ENCODE results near the gene SMIM21.

Gene SMIM21

DNA sequence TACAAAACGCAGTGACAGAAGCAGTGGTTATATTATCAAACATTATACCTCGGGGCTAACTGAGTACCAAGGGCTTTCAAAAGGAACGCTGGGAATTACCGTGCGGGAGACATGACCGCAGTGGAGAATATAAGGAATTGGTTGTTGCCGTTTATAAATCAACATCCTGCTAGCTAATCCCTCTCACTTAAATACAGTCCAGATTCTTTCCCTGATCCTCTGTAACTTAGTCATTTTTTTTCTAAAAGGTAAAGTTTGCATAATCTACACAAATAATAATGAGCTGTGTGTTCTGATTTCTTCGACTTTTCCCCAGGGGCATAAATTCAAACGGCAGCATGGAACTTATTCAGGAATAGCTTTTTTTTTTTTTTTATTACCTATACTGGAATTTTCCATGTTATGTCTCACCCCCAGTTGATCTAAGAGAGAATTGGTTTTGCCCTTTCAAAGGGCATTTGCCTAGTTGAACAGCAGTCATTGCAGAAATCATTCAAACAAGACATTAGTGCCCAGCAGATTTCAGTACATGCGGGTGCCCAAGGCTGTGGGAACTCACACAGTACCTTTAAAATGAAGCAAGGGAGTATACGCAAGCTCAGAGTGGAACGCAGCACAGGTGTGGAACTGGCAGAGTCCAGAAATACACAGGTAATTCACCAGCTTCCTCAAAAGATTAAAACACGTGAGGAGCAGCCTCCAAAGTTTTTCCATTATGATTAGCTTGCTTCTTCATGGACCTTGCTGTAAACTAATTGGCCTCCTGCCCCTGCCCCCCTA, 63.9 kb downstream of the SMIM21 start:
- TF ChIP-seq, protein P1, sequence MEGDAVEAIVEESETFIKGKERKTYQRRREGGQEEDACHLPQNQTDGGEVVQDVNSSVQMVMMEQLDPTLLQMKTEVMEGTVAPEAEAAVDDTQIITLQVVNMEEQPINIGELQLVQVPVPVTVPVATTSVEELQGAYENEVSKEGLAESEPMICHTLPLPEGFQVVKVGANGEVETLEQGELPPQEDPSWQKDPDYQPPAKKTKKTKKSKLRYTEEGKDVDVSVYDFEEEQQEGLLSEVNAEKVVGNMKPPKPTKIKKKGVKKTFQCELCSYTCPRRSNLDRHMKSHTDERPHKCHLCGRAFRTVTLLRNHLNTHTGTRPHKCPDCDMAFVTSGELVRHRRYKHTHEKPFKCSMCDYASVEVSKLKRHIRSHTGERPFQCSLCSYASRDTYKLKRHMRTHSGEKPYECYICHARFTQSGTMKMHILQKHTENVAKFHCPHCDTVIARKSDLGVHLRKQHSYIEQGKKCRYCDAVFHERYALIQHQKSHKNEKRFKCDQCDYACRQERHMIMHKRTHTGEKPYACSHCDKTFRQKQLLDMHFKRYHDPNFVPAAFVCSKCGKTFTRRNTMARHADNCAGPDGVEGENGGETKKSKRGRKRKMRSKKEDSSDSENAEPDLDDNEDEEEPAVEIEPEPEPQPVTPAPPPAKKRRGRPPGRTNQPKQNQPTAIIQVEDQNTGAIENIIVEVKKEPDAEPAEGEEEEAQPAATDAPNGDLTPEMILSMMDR (conservative IDR thresholded peaks at IDR 0.05; ENCODE audit: low read depth): no peak
- H3K27ac ChIP-seq: no peak overlapping the region
- POLR2A ChIA-PET (ENCODE audit: low non-redundant PET): no interaction called here
- no peak for DNase-seq (ENCODE audit: low spot score)
- CTCF ChIA-PET: interaction anchor here (0.6 kb wide), 1 partner anchor 453 kb away, joined by 6 read pairs; no protein-coding TSS in a partner anchor

DNA sequence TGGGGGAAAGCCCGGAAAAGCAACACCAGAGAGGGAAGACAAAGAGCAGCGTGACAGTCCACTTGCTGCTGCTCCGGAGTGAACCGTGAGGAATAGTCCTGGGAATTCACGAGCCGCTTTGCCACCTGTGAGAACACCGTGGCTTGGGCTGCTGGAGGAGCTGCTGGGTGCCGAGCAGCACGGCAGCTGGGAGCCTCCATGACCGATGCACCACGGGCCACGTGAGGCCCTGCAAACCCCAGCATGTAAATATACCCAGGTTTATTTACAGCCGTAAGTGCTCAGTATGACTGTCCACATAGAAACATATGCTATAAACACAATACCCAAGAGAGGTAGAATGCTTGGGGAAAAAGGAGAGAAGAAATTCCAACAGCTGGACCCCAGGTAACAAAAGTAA, 65.1 kb downstream of the SMIM21 start:
- POLR2A ChIA-PET (ENCODE audit: low non-redundant PET): no interaction called here
- DNase-seq (ENCODE audit: low spot score): no peak
- TF ChIP-seq, protein P1 (conservative IDR thresholded peaks at IDR 0.05; ENCODE audit: low read depth): no peak
- CTCF ChIA-PET: no interaction called here
- H3K27ac ChIP-seq: no peak overlapping the region

DNA sequence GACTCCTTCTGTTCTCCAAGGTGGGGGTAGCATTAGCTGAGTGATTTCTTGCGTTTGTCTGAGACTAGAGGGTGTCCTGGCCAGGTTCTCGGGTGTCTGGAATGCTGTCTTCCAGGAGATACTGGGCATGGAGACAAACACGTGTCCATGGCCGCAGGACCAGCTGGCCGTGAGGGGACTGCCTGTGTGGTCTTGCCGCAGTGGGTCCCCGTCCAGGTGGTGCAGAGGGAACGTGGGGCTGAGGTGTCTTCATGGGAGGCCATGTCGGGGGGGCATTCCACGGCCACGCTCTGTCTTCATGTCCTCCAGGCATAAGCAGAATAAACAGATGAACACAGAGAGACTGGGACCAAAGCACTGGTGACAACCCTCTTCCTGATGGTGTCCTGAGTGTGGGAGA, 66.6 kb downstream of the SMIM21 start:
- no peak for DNase-seq (ENCODE audit: low spot score)
- TF ChIP-seq, protein P1 (conservative IDR thresholded peaks at IDR 0.05; ENCODE audit: low read depth): no peak
- H3K27ac ChIP-seq: no peak overlapping the region
- ChIA-PET POLR2A (ENCODE audit: low non-redundant PET) (no interaction called here), CTCF (no interaction called here)

DNA sequence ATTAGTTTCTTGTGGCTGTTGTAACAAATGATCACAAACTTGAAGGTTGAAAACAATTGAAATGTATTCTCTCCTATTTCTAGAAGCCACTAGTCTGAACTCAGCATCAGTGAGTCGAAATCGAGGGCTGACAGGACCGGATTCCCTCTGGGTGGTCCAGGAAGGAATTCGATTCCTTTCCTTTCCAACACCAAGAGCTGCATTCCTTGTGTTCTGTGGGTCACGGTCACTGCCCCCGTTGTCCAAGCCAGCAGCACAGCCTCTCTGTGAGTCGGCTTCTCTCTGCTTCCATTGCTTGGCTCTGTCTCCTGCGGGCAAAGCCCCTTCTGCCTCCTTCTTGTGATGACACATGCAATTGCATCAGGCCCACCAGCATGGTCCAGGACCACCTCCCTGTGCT, 67.3 kb downstream of the SMIM21 start:
- CTCF ChIA-PET: no interaction called here
- no peak for DNase-seq (ENCODE audit: low spot score)
- H3K27ac ChIP-seq: no peak overlapping the region
- TF ChIP-seq, protein P1 (conservative IDR thresholded peaks at IDR 0.05; ENCODE audit: low read depth): no peak
- POLR2A ChIA-PET (ENCODE audit: low non-redundant PET): no interaction called here
